Smooth muscle cell (in vitro differentiated cells): Measurements from ENCODE around the gene ZNF618. TPM values are rescaled to one million over a fixed set of nuclear protein-coding genes. Genes with fewer than 3 reads are reported as not detected.

Source experiments
- DNase-seq: peaks from one replicate; lab custom pipeline; 2025; ENCODE audit not compliant: unreplicated experiment; lab: John Stamatoyannopoulos, UW
- H2AFZ ChIP-seq: fragments of 200-600 bp; sonication (generic); 2 replicates; pipeline ENCODE4 v1.6.0; 2016; ENCODE audit warnings: antibody characterized with exemption, low read depth, mild to moderate bottlenecking
- H3F3A ChIP-seq: fragments of 200-600 bp; sonication (generic); 2 replicates; pipeline ENCODE4 v1.6.0; 2017; ENCODE audit warnings: antibody characterized with exemption, low read depth
- H3K27ac ChIP-seq: fragments of 200-600 bp; sonication (generic); 2 replicates; pipeline ENCODE4 v1.5.1; 2016; ENCODE audit warnings: low read depth, mild to moderate bottlenecking
- H3K27me3 ChIP-seq: fragments of 200-600 bp; sonication (generic); 2 replicates; pipeline ENCODE4 v1.6.1; 2016; ENCODE audit warnings: low read depth, mild to moderate bottlenecking
- H3K36me3 ChIP-seq: fragments of 200-600 bp; sonication (generic); 2 replicates; pipeline ENCODE4 v1.5.1; 2016; ENCODE audit warnings: low read depth
- H3K4me1 ChIP-seq: fragments of 200-600 bp; sonication (generic); 2 replicates; pipeline ENCODE4 v1.5.1; 2016; ENCODE audit warnings: low read depth
- H3K4me2 ChIP-seq: fragments of 200-600 bp; sonication (generic); 2 replicates; pipeline ENCODE4 v1.6.0; 2016; ENCODE audit warnings: mild to moderate bottlenecking
- H3K4me3 ChIP-seq: fragments of 200-600 bp; sonication (generic); 2 replicates; pipeline ENCODE4 v1.5.1; 2016; ENCODE audit warnings: mild to moderate bottlenecking
- H3K79me2 ChIP-seq: fragments of 200-600 bp; sonication (generic); 2 replicates; pipeline ENCODE4 v1.6.0; 2016; ENCODE audit warnings: low read depth, mild to moderate bottlenecking
- H3K9ac ChIP-seq: fragments of 200-600 bp; sonication (generic); 2 replicates; pipeline ENCODE4 v1.6.0; 2016; ENCODE audit warnings: low read depth
- H3K9me3 ChIP-seq: fragments of 200-600 bp; sonication (generic); replicated peaks from 2 replicates; pipeline ENCODE4 v1.5.1; 2016; ENCODE audit warnings: low read depth
- H4K20me1 ChIP-seq: fragments of 200-600 bp; sonication (generic); 2 replicates; pipeline ENCODE4 v1.6.0; 2016; ENCODE audit warnings: low read depth
- WGBS: methylation state at CpG from one replicate; pipeline ENCODE4 v1.1.7; 2016; ENCODE audit warnings: low lambda C conversion rate; 5-methylcytosine and 5-hydroxymethylcytosine counted together
- polyA plus RNA-seq: library from polyadenylated mRNA; unstranded; fragments of >200 nt; fragmentation: Nextera tagmentation; extraction: Ambion mirVana; gene quantifications from 2 replicates; pipeline ENCODE4 v1.2.1, GENCODE V29; 2016
- total RNA-seq: library from RNA; depleted of rRNA; stranded (reverse); fragments of >200 nt; gene quantifications from 2 replicates; pipeline ENCODE4 v1.2.3, GENCODE V29; 2014
- TF ChIP-seq, protein P1 (sequence below): fragments of 200-600 bp; sonication (generic); IDR thresholded peaks from 2 replicates; pipeline ENCODE4 v1.5.1; 2017; ENCODE audit warnings: borderline replicate concordance, mild to moderate bottlenecking, antibody characterized with exemption; ENCODE audit not compliant: insufficient read depth, poor library complexity, severe bottlenecking

ZNF618 gene
- total and polyA plus RNA-seq, 2 experiments from 2014 or later = 9.9 to 19.5 TPM

DNA sequence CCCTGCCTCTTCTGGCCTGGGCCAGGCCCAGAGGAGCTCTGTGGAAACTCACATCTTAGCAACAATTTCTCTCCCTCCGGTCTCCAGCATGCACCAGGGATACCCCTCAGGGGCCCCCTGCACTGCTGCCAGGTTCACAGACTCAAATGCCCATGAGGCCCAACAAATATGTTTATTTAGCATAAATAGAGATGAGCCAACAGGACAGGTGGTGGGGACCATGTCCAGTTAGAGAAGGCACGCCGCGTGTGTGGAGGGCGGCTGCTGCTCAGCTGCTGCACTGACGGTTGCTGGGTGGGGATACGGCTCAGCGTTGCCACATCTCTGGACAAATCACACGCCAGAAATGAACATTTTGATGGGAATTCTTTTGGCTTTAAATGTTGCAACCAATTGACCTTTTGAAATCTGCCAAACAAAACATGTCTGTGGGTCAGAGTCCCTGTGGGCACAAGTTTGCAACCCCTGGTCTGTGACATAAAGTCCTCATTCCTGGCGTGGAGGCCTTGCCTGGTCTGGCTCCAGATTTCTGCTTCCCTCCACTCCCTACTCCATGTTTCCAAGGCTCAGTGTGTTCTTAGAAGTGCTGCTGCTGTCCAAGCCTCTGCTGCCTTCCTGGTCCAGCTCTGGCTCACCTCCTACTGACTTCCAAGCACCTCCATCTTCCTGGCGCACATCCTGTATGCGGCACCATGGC is 113.1 kb downstream of the ZNF618 start:
- no peak overlapping the region for H3K4me2 ChIP-seq
- no peaks in the 10 kb centered on the region for H3K27me3 ChIP-seq
- H2AFZ ChIP-seq = no peak overlapping the region
- no peak overlapping the region for H3K27ac ChIP-seq
- no peaks in the 10 kb centered on the region for H3K9me3 ChIP-seq
- WGBS = 96% methylated on average over 12 of the region's 12 CpGs
- no peaks in the 10 kb centered on the region for H3K36me3 ChIP-seq
- peaks cover 64% of the 10 kb centered on the region for H4K20me1 ChIP-seq
- DNase-seq = no peak
- no peaks in the 10 kb centered on the region for H3K4me1 ChIP-seq
- no peaks in the 10 kb centered on the region for H3F3A ChIP-seq
- H3K79me2 ChIP-seq = no peaks in the 10 kb centered on the region
- no peak overlapping the region for H3K9ac ChIP-seq
- no peak overlapping the region for H3K4me3 ChIP-seq
- TF ChIP-seq, protein P1, sequence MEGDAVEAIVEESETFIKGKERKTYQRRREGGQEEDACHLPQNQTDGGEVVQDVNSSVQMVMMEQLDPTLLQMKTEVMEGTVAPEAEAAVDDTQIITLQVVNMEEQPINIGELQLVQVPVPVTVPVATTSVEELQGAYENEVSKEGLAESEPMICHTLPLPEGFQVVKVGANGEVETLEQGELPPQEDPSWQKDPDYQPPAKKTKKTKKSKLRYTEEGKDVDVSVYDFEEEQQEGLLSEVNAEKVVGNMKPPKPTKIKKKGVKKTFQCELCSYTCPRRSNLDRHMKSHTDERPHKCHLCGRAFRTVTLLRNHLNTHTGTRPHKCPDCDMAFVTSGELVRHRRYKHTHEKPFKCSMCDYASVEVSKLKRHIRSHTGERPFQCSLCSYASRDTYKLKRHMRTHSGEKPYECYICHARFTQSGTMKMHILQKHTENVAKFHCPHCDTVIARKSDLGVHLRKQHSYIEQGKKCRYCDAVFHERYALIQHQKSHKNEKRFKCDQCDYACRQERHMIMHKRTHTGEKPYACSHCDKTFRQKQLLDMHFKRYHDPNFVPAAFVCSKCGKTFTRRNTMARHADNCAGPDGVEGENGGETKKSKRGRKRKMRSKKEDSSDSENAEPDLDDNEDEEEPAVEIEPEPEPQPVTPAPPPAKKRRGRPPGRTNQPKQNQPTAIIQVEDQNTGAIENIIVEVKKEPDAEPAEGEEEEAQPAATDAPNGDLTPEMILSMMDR = no peak

DNA sequence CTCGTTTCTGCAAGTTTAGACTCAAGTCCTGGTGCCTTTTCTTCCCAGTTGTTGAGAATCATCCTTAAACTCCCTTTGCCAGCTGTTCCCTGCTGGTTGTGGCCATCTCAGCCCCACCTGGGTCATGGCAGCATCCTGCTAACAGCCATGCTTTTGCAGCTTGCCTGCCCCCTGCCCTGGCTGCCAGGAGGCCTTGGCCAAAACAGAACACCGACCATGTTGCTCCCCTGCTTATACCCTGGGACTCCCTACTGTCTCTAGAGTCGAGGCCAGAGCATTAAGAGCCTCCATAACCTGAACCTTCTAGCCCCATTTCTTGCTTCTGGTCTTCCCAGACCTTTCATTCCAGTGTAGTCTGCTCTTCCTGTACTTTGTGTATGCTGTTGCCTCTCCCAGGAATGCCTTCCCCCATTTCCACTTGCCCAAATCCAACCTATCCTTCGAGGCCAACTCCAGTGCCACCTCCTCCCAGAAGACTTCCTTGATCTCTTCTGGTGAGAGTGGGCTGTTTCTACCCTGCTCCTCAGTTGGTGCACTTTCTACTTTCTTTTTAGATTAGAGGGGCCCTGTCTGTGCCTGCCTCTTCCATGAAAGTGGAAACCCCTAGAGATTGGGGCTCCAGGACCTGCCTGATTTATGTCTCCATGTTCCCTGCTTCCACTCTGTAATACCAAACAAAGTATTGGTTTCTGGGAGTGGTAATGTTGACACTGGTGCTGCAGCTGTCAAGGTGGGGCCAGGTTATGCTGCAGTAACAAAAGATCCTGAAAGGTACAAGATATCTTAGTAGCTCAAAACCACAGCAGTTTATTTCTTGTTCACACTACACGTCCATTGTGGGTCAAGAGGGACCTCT is 113.8 kb downstream of the ZNF618 start:
- no peak overlapping the region for H3K9ac ChIP-seq
- peaks cover 72% of the 10 kb centered on the region for H4K20me1 ChIP-seq

DNA sequence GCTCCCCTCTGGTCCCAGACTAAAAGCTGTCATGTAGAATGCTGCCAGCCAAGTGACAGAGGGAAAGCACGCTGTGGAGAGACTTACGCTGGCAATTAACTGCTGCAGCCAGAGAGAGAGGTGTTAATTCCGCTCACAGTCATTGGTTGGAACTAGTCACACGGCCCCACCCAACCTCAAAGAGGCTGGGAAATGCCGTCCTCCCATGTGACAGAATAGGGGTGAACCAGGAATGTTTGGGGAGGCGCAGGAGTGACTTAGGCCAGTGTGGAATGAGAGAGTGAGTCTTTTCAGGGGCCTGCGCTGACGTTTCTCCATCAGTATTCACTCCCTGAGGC is 114.4 kb downstream of the ZNF618 start:
- no peak overlapping the region for H3K9ac ChIP-seq
- H3K4me1 ChIP-seq = no peaks in the 10 kb centered on the region
- no peak overlapping the region for H3K27ac ChIP-seq
- H3K9me3 ChIP-seq = no peaks in the 10 kb centered on the region
- H3K4me2 ChIP-seq = no peak overlapping the region
- H3F3A ChIP-seq = no peaks in the 10 kb centered on the region
- H3K36me3 ChIP-seq = no peaks in the 10 kb centered on the region
- H3K4me3 ChIP-seq = no peak overlapping the region
- TF ChIP-seq, protein P1 = no peak
- DNase-seq = no peak
- no peaks in the 10 kb centered on the region for H3K27me3 ChIP-seq
- no peaks in the 10 kb centered on the region for H3K79me2 ChIP-seq
- WGBS = 88% methylated on average over 8 of the region's 8 CpGs
- peaks cover 75% of the 10 kb centered on the region for H4K20me1 ChIP-seq
- H2AFZ ChIP-seq = no peak overlapping the region

More for the DNA sequence above, 113.8 kb downstream of the ZNF618 start:
- Histone ChIP-seq H3K27me3 (no peaks in the 10 kb centered on the region), H3K9me3 (no peaks in the 10 kb centered on the region), H3K4me1 (no peaks in the 10 kb centered on the region), H2AFZ (no peak overlapping the region), H3K36me3 (no peaks in the 10 kb centered on the region), H3F3A (no peaks in the 10 kb centered on the region), H3K4me2 (no peak overlapping the region), H3K4me3 (no peak overlapping the region), H3K79me2 (no peaks in the 10 kb centered on the region), H3K27ac (no peak overlapping the region)
- TF ChIP-seq, protein P1 = no peak
- DNase-seq = no peak
- 97% methylated on average over 5 of the region's 5 CpGs for WGBS
